MM.1S (cell line): ENCODE results near the gene ERGIC3.
A peak's percentile ranks its signal among the peaks of the same experiment; 100 is the strongest.

ENCODE experiments used
- DNase-seq: peaks from one replicate; pipeline ENCODE4 v3.0.0-alpha.2; 2015
- H2AFZ ChIP-seq: fragments of 300-600 bp; sonication (generic); 2 replicates; pipeline ENCODE4 v1.6.0; 2016; ENCODE audit warnings: antibody characterized with exemption, low read length
- H3F3A ChIP-seq: fragments of 300-600 bp; sonication (generic); 2 replicates; pipeline ENCODE4 v1.6.1; 2016; ENCODE audit warnings: mild to moderate bottlenecking, antibody characterized with exemption, low read length, moderate library complexity, mixed read lengths; ENCODE audit not compliant: insufficient read depth
- H3K27ac ChIP-seq: fragments of 300-600 bp; sonication (generic); 2 replicates; pipeline ENCODE4 v1.5.1; 2016; ENCODE audit warnings: mild to moderate bottlenecking, low read length
- H3K27me3 ChIP-seq: fragments of 300-600 bp; sonication (generic); replicated peaks from 2 replicates; pipeline ENCODE4 v1.6.0; 2016; ENCODE audit warnings: low read length; ENCODE audit not compliant: insufficient read depth
- H3K36me3 ChIP-seq: fragments of 300-600 bp; sonication (generic); replicated peaks from 2 replicates; pipeline ENCODE4 v1.6.1; 2016; ENCODE audit warnings: mild to moderate bottlenecking, low read length, mixed read lengths; ENCODE audit not compliant: insufficient read depth
- H3K4me1 ChIP-seq: fragments of 300-600 bp; sonication (generic); 2 replicates; pipeline ENCODE4 v1.6.1; 2016; ENCODE audit warnings: low read length, mixed read lengths
- H3K4me2 ChIP-seq: fragments of 300-600 bp; sonication (generic); 2 replicates; pipeline ENCODE4 v1.6.0; 2016; ENCODE audit warnings: low read depth, low read length
- H3K4me3 ChIP-seq: fragments of 300-600 bp; sonication (generic); 2 replicates; pipeline ENCODE4 v1.5.1; 2016; ENCODE audit warnings: low read length, mixed read lengths
- H3K79me2 ChIP-seq: fragments of 300-600 bp; sonication (generic); 2 replicates; pipeline ENCODE4 v1.6.1; 2016; ENCODE audit warnings: mixed run types, low read length, mixed read lengths
- H3K9ac ChIP-seq: fragments of 300-600 bp; sonication (generic); 2 replicates; pipeline ENCODE4 v1.6.1; 2016; ENCODE audit warnings: low read length, mixed read lengths
- H3K9me2 ChIP-seq: fragments of 300-600 bp; sonication (generic); replicated peaks from 2 replicates; pipeline ENCODE4 v1.6.1; 2016; ENCODE audit warnings: mild to moderate bottlenecking, low read length, mixed read lengths; ENCODE audit not compliant: insufficient read depth
- H3K9me3 ChIP-seq: fragments of 300-600 bp; sonication (generic); replicated peaks from 2 replicates; pipeline ENCODE4 v1.6.1; 2016; ENCODE audit warnings: mild to moderate bottlenecking, low read length, mixed read lengths; ENCODE audit not compliant: insufficient read depth
- H4K20me1 ChIP-seq: fragments of 300-600 bp; sonication (generic); 2 replicates; pipeline ENCODE4 v1.6.1; 2016; ENCODE audit warnings: mild to moderate bottlenecking, low read length, moderate library complexity, mixed read lengths; ENCODE audit not compliant: insufficient read depth
- EZH2 ChIP-seq: fragments of 300-600 bp; sonication (generic); optimal IDR thresholded peaks from 2 replicates; pipeline ENCODE3; 2017; ENCODE audit warnings: low read depth, mild to moderate bottlenecking, antibody characterized with exemption, low read length, mixed read lengths
- EZH2phosphoT487 ChIP-seq: fragments of 300-600 bp; sonication (generic); IDR thresholded peaks from 2 replicates; pipeline ENCODE4 v1.6.1; 2018; ENCODE audit warnings: antibody characterized with exemption, low read length
- TF ChIP-seq, protein P1 (sequence below): fragments of 300-600 bp; sonication (generic); IDR thresholded peaks from 2 replicates; pipeline ENCODE4 v1.5.1; 2016; ENCODE audit warnings: antibody characterized with exemption, low read length, mixed read lengths

ERGIC3 gene

DNA sequence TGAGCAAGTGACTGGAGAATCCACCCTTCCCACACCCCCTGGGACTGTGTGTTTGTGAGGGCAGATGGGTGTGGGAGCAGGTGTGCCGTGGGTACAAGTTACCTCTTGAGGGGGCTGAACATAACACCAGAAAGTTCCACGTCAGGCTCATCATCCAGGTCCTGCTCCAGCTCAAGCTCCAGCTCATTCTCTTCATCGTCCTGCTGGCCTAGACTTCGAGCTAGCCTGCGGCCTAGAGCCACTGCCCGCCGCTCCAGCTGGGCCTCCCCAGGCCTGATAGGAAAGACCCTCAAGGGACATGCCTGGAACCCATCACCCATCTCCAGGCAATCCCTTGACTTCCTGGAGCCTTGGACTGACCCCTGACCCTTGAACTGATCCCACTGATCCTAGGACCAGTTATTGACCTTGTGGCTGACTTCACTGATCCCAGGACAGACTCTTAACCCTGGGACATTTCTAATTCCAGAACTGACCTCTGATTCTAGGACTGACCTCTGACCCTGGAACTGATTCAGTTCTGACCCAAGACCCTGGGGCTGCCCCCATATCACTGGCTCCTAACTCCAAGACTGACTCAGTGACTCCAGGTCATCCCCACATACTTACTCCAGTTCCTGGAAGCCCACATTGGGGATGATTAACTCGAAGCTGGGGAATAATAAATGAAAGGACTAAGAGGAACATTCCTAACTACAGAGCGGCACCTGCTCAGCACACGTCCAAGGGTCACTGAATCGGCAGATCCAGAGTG, 62.0 kb downstream of the ERGIC3 start:
- peaks cover 29% of the 10 kb centered on the region for H3K4me1 ChIP-seq

DNA sequence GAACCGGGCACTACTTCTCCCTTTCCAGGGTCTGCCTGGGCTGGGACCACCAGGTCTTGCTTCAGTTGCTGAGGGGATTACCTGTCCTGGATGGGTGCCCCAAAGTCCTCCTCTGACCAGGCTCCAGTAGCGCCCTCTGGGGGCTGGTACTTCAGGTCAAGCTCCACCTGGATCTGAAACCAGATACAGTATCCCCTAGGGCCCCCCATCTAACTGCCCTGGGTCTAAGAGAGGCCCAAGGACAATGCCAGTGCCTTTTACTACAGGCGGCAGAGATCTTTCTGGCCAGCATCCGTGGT, 62.5 kb downstream of the ERGIC3 start:
- Histone ChIP-seq H3K4me3 (no peak overlapping the region), H3K27me3 (peaks cover 8% of the 10 kb centered on the region), H3K79me2 (no peaks in the 10 kb centered on the region), H3K9ac (no peak overlapping the region), H3K9me3 (no peaks in the 10 kb centered on the region), H3K36me3 (no peaks in the 10 kb centered on the region), H3K9me2 (no peaks in the 10 kb centered on the region), H4K20me1 (no peaks in the 10 kb centered on the region), H2AFZ (no peak overlapping the region), H3F3A (peaks cover 4% of the 10 kb centered on the region; the same call in 1 of the 2 replicates), H3K4me1 (peaks cover 29% of the 10 kb centered on the region), H3K27ac (no peak overlapping the region), H3K4me2 (no peak overlapping the region)
- no peak for TF ChIP-seq EZH2
- TF ChIP-seq, protein P1, sequence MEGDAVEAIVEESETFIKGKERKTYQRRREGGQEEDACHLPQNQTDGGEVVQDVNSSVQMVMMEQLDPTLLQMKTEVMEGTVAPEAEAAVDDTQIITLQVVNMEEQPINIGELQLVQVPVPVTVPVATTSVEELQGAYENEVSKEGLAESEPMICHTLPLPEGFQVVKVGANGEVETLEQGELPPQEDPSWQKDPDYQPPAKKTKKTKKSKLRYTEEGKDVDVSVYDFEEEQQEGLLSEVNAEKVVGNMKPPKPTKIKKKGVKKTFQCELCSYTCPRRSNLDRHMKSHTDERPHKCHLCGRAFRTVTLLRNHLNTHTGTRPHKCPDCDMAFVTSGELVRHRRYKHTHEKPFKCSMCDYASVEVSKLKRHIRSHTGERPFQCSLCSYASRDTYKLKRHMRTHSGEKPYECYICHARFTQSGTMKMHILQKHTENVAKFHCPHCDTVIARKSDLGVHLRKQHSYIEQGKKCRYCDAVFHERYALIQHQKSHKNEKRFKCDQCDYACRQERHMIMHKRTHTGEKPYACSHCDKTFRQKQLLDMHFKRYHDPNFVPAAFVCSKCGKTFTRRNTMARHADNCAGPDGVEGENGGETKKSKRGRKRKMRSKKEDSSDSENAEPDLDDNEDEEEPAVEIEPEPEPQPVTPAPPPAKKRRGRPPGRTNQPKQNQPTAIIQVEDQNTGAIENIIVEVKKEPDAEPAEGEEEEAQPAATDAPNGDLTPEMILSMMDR: peak; percentile 21; the same call in 1 of the 2 replicates
- no peak for DNase-seq

More for the DNA sequence above, 62.0 kb downstream of the ERGIC3 start:
- Histone ChIP-seq H3K27me3 (peaks cover 8% of the 10 kb centered on the region), H3K9ac (no peak overlapping the region), H3K4me3 (no peak overlapping the region), H2AFZ (no peak overlapping the region), H3K36me3 (no peaks in the 10 kb centered on the region), H4K20me1 (no peaks in the 10 kb centered on the region), H3K4me2 (no peak overlapping the region), H3K27ac (no peak overlapping the region), H3K79me2 (no peaks in the 10 kb centered on the region), H3K9me3 (no peaks in the 10 kb centered on the region), H3F3A (peaks cover 2% of the 10 kb centered on the region; the same call in 1 of the 2 replicates), H3K9me2 (no peaks in the 10 kb centered on the region)
- TF ChIP-seq, protein P1: no peak
- TF ChIP-seq EZH2phosphoT487 (no peak), EZH2 (no peak)
- no peak for DNase-seq

DNA sequence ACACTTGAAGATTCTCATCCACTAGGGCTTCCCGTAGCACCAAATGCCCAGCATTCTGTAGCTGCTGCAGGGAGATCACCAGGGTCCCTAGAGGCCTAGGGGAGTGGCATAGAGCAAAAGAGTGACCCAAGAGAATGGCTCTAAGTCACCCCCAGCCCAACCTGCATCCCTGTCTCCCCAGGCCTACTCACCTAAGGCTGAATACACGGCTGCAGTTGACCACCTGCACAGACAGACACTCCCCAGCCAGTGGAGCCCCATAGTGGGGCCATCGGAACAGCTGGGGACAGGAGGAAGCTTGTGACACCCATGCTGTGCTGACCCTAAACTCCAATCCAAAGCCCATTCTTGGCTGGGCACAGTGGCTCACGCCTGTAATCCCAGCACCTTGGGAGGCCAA, 64.2 kb downstream of the ERGIC3 start:
- Histone ChIP-seq H3K4me3 (no peak overlapping the region), H3K4me1 (peaks cover 31% of the 10 kb centered on the region), H3K27me3 (peaks cover 3% of the 10 kb centered on the region), H3K9me3 (no peaks in the 10 kb centered on the region), H3K79me2 (no peaks in the 10 kb centered on the region), H3K4me2 (no peak overlapping the region), H3F3A (peaks cover 5% of the 10 kb centered on the region; the same call in 1 of the 2 replicates), H3K9me2 (no peaks in the 10 kb centered on the region), H4K20me1 (no peaks in the 10 kb centered on the region), H3K36me3 (no peaks in the 10 kb centered on the region), H2AFZ (no peak overlapping the region), H3K9ac (no peak overlapping the region), H3K27ac (no peak overlapping the region)
- DNase-seq: no peak
- TF ChIP-seq, protein P1: no peak
- TF ChIP-seq EZH2phosphoT487: no peak
- no peak for TF ChIP-seq EZH2
